Fibroblast of lung (primary cell): Measurements from ENCODE around the gene SYTL3. TPM values are rescaled to one million over a fixed set of nuclear protein-coding genes. Genes with fewer than 3 reads are reported as not detected.

Experiments
- DNase-seq, 2 donors: peaks; one replicate each; pipeline versions ENCODE4 v3.0.0 to v3.0.0-alpha.2; 2010; ENCODE audit warnings: low read depth in 2 of 2
- H2AFZ ChIP-seq: 2 replicates; pipeline ENCODE4 v1.5.1; 2012; ENCODE audit warnings: low read length, control low read depth, inconsistent platforms
- H3K27ac ChIP-seq: 2 replicates; pipeline ENCODE4 v1.5.1; 2011; ENCODE audit warnings: low read length, control low read depth; ENCODE audit not compliant: insufficient read depth
- H3K27me3 ChIP-seq: 2 replicates; pipeline ENCODE4 v1.5.1; 2011; ENCODE audit warnings: mild to moderate bottlenecking, low read length; ENCODE audit not compliant: control insufficient read depth, insufficient read depth
- H3K36me3 ChIP-seq: 2 replicates; pipeline ENCODE4 v1.5.1; 2011; ENCODE audit warnings: low read length; ENCODE audit not compliant: control insufficient read depth, insufficient read depth
- H3K4me1 ChIP-seq: 2 replicates; pipeline ENCODE4 v1.5.1; 2011; ENCODE audit warnings: low read length; ENCODE audit not compliant: control insufficient read depth, insufficient read depth; ENCODE audit errors: extremely low read depth
- H3K4me2 ChIP-seq: 2 replicates; pipeline ENCODE4 v1.5.1; 2011; ENCODE audit warnings: low read length, control low read depth; ENCODE audit not compliant: insufficient read depth; ENCODE audit errors: extremely low read depth
- H3K4me3 ChIP-seq, 4 experiments: fragments of 200-600 bp in 1 of 4; sonication (generic) in 1 of 4; replicated peaks in 1 of 4; 2 replicates each; pipeline ENCODE4 v1.5.1; 2011 to 2016; ENCODE audit warnings: low read length in 4 of 4, low read depth in 3 of 4, mild to moderate bottlenecking in 3 of 4, control low read depth in 2 of 4, inconsistent platforms in 1 of 4, mixed read lengths in 1 of 4; ENCODE audit not compliant: insufficient read depth in 1 of 4; ENCODE audit errors: control extremely low read depth in 1 of 4
- H3K79me2 ChIP-seq: 2 replicates; pipeline ENCODE4 v1.5.1; 2012; ENCODE audit warnings: mild to moderate bottlenecking, low read length, inconsistent platforms; ENCODE audit not compliant: control insufficient read depth, insufficient read depth
- H3K9ac ChIP-seq: 2 replicates; pipeline ENCODE4 v1.5.1; 2011; ENCODE audit warnings: mild to moderate bottlenecking, low read length, control low read depth; ENCODE audit not compliant: insufficient read depth
- H3K9me3 ChIP-seq: 2 replicates; pipeline ENCODE4 v1.5.1; 2012; ENCODE audit warnings: low read depth, low read length; ENCODE audit not compliant: control insufficient read depth, insufficient read depth
- H4K20me1 ChIP-seq: 2 replicates; pipeline ENCODE4 v1.5.1; 2011; ENCODE audit warnings: low read length; ENCODE audit not compliant: control insufficient read depth, insufficient read depth; ENCODE audit errors: extremely low read depth
- EZH2 ChIP-seq: IDR thresholded peaks from 2 replicates; pipeline ENCODE4 v1.5.1; 2012; ENCODE audit warnings: low read length, control low read depth, mild to moderate bottlenecking; ENCODE audit errors: missing control alignments
- polyA plus RNA-seq, 2 donors: library from polyadenylated mRNA; depleted of rRNA in 1 of 2; stranded (reverse) in 1 of 2; unstranded in 1 of 2; fragments of >200 nt; gene quantifications; 2 replicates each; pipeline ENCODE4 v1.2.1, GENCODE V29; 2011 to 2012; ENCODE audit warnings: missing spikeins in 1 of 2
- total RNA-seq: library from RNA; depleted of rRNA; stranded (reverse); fragments of >200 nt; gene quantifications from 2 replicates; pipeline ENCODE4 v1.2.1, GENCODE V29; 2014
- TF ChIP-seq, protein P1 (sequence below), 2 donors: IDR thresholded peaks in 1 of 2; conservative IDR thresholded peaks in 1 of 2; 1 replicate in 1 of 2; 2 replicates in 1 of 2; pipeline ENCODE4 v1.5.1; 2011 to 2012; ENCODE audit warnings: low read length in 2 of 2, control low read depth in 1 of 2, inconsistent platforms in 1 of 2, low read depth in 1 of 2, mild to moderate bottlenecking in 1 of 2

Gene SYTL3
- total and polyA plus RNA-seq, 2 donors (not counting 1 experiment from before 2014, with no cell fraction given) = 0.76 to 4.6 TPM

DNA sequence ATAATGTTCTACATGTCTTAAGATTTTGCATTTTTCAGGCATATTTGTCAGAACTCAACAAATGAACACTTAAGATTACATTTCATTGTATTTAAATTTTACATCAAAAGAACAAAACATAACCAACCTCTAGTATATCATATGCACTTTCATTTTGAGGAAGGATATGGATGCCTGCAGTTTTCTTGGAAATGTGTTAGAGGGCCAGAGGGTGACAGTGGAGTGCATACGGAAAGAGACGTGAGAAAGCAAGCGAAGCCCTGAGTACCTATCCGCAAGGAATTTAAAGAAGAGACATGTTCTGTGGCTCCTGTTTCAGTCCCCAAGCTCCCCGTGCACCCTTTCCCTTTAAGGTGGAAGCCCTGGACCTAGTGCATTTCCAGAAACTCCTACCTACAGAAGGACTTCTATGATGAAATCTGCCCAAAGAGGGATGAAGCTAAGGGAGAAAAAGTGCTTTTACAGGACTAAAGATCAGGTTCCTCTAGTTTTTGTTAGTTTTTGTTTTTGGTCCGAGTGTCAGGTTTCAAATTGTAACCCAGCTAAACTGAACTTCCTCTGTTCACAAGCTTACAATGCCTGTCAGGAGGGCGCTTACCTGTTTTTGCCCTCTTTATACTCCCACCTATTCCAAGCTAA, 130.5 kb downstream of the SYTL3 start:
- no peak overlapping the region for H3K9ac ChIP-seq
- no peaks in the 10 kb centered on the region for H3K27me3 ChIP-seq
- H3K4me2 ChIP-seq = no peak overlapping the region
- TF ChIP-seq EZH2 = no peak
- TF ChIP-seq, protein P1, sequence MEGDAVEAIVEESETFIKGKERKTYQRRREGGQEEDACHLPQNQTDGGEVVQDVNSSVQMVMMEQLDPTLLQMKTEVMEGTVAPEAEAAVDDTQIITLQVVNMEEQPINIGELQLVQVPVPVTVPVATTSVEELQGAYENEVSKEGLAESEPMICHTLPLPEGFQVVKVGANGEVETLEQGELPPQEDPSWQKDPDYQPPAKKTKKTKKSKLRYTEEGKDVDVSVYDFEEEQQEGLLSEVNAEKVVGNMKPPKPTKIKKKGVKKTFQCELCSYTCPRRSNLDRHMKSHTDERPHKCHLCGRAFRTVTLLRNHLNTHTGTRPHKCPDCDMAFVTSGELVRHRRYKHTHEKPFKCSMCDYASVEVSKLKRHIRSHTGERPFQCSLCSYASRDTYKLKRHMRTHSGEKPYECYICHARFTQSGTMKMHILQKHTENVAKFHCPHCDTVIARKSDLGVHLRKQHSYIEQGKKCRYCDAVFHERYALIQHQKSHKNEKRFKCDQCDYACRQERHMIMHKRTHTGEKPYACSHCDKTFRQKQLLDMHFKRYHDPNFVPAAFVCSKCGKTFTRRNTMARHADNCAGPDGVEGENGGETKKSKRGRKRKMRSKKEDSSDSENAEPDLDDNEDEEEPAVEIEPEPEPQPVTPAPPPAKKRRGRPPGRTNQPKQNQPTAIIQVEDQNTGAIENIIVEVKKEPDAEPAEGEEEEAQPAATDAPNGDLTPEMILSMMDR (conservative IDR thresholded peaks at IDR 0.05 in 1 of 2, IDR thresholded peaks at IDR 0.05 in 1 of 2; ENCODE audit: low read depth in 1 of 2, low read length in 2 of 2) = no peak
- peaks cover 5% of the 10 kb centered on the region for H3K4me1 ChIP-seq
- H3K4me3 ChIP-seq = no peak overlapping the region
- no peak for DNase-seq
- H3K36me3 ChIP-seq = peaks cover 44% of the 10 kb centered on the region
- no peak overlapping the region for H2AFZ ChIP-seq
- no peaks in the 10 kb centered on the region for H3K9me3 ChIP-seq
- H4K20me1 ChIP-seq = no peaks in the 10 kb centered on the region
- no peak overlapping the region for H3K27ac ChIP-seq
- H3K79me2 ChIP-seq = peaks cover 8% of the 10 kb centered on the region

DNA sequence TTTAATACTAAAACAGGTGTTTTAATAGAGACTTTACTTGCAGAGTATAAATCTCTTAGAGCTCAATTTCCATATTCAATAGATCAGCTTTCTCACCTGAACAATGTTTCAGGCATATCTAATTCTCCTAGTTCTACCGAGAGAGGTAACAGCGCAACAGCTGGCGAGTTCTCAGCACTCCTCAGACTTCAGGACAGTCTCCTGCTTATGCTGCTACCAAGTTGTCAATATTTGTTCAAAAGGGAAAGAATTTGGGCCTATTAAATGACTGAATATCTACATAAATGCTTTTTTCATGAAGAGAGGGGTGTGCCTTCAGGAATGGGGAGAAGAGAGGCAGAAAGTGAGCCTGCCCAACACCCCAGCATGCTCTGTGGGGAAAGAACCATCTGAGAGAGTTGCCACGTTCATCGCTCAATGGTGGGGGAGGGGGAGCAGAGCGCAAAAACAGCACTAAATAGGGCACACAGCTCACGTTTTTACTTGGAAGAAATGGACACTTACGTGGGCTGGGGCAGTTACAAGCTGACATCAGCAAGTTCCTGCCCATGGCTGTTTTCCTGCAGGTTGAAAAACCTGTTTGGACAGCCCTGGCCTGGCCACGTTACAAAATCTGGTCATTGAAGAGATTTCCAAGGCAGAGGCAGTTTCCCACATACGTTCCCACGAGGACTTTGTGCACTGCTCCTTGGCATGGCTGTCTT, 131.3 kb downstream of the SYTL3 start:
- Histone ChIP-seq H3K4me3 (no peak overlapping the region), H4K20me1 (no peaks in the 10 kb centered on the region), H3K27me3 (no peaks in the 10 kb centered on the region), H3K9me3 (no peaks in the 10 kb centered on the region), H3K27ac (no peak overlapping the region), H3K79me2 (peaks cover 8% of the 10 kb centered on the region), H3K9ac (no peak overlapping the region), H3K36me3 (peaks cover 40% of the 10 kb centered on the region), H2AFZ (no peak overlapping the region), H3K4me2 (no peak overlapping the region), H3K4me1 (peaks cover 6% of the 10 kb centered on the region)
- no peak for DNase-seq
- TF ChIP-seq, protein P1 (conservative IDR thresholded peaks at IDR 0.05 in 1 of 2, IDR thresholded peaks at IDR 0.05 in 1 of 2; ENCODE audit: low read depth in 1 of 2, low read length in 2 of 2) = no peak
- TF ChIP-seq EZH2 = no peak

DNA sequence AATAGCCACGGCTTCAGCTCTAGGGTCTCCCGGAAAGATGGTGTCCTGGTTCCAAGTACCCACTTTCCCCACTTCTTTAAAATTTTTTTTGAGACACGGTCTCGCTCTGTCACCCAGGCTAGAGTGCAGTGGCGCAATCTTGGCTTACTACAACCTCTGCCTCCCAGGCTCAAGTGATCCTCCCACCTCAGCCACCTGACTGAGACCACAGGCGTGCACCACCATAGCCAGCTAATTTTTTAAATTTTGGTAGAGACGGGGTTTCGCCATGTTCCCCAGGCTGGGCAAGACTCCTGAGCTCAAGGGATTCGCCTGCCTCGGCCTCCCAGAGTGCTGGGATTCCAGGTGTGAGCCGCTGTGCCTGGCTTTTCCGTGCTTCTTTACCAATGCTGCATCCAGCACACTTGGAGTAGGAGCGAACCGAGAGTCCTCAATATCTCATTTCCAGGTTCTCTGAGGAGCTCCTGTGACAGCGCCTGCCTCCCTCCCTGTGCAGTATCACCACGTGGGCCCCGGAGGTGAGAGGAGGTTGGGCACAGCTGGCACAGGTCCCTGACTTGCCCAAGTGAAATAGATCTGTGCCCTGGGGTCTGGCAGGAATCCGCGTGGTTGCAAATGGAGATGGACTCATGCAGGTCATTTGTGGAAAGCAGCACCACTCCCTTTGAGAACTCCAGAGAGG, 132.0 kb downstream of the SYTL3 start:
- no peak overlapping the region for H3K4me3 ChIP-seq
- no peak overlapping the region for H2AFZ ChIP-seq
- H3K27me3 ChIP-seq = no peaks in the 10 kb centered on the region
- H3K79me2 ChIP-seq = peaks cover 10% of the 10 kb centered on the region
- no peak overlapping the region for H3K27ac ChIP-seq
- H3K36me3 ChIP-seq = peaks cover 37% of the 10 kb centered on the region
- H3K4me1 ChIP-seq = peaks cover 6% of the 10 kb centered on the region
- H3K9ac ChIP-seq = no peak overlapping the region
- H3K4me2 ChIP-seq = no peak overlapping the region
- H4K20me1 ChIP-seq = no peaks in the 10 kb centered on the region
- DNase-seq = no peak
- TF ChIP-seq, protein P1 (conservative IDR thresholded peaks at IDR 0.05 in 1 of 2, IDR thresholded peaks at IDR 0.05 in 1 of 2; ENCODE audit: low read depth in 1 of 2, low read length in 2 of 2) = no peak
- no peak for TF ChIP-seq EZH2
- no peaks in the 10 kb centered on the region for H3K9me3 ChIP-seq
